HG03342 (cell line): ENCODE results near the gene CCDC85B.

Source experiments
- ATAC-seq: cut with Tn5 transposase; IDR thresholded peaks from one replicate; pipeline ENCODE4 v1.9.1; 2021; ENCODE audit warnings: mild to moderate bottlenecking, moderate library complexity; ENCODE audit not compliant: unreplicated experiment

Gene CCDC85B

GRCh38 chr11:65928667-65929066 lies 38.2 kb downstream of the CCDC85B start:
- no peak for ATAC-seq

- no peak for ATAC-seq
Observed at GRCh38 chr11:65931773-65932557, 41.5 kb downstream of the CCDC85B start.

DNA sequence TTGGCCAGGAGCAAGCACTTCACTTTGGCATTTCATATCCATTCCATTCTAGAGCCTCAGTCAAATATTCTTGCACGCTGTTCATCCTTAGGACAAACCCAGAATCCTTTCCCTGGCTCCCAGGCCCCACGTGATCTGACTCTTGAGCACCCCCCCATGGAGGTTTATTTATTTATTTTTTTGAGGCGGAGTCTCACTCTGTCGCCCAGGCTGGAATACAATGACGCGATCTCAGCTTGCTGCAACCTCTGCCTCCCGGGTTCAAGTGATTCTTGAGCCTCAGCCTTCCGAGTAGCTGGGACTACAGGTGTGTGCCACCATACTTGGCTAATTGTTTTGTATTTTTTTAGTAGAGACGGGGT lies 42.1 kb downstream of the CCDC85B start:
- no peak for ATAC-seq

GRCh38 chr11:65934014-65934413 lies 43.5 kb downstream of the CCDC85B start:
- no peak for ATAC-seq

- no peak for ATAC-seq
Observed at GRCh38 chr11:65937766-65938165, 47.3 kb downstream of the CCDC85B start.
